Measurements from ENCODE around the gene GTPBP1. TPM values are rescaled to one million over a fixed set of nuclear protein-coding genes. Genes with fewer than 3 reads are reported as not detected.

The GTPBP1 gene
- total and polyA plus RNA-seq, 4 donors, result 10.5 to 59.2 (median 35.5) TPM

- intact Hi-C loops (cut with DNase I), result loop anchor here (10.0 kb wide), 2 partner anchors 163 to 363 kb away; no protein-coding TSS in a partner anchor
- WGBS, 2 donors, result 72 to 73% methylated on average over 20 of the region's 20 CpGs
- H3K4me1 ChIP-seq (ENCODE audit: control insufficient read depth in 1 of 2, insufficient read depth in 2 of 2, low read length in 2 of 2), result no peaks in the 10 kb centered on the region
- DNase-seq, result no peak
- no peak overlapping the region for H3K4me3 ChIP-seq (ENCODE audit: low read length in 2 of 2)
- no peak for ATAC-seq (ENCODE audit: low FRiP score)
- no peaks in the 10 kb centered on the region for H3K9me3 ChIP-seq (ENCODE audit: control insufficient read depth, low read length)
- H3K27ac ChIP-seq (ENCODE audit: low read depth in 1 of 2, low read length in 2 of 2), result no peak overlapping the region
- no peaks in the 10 kb centered on the region for H3K36me3 ChIP-seq (ENCODE audit: control insufficient read depth in 1 of 2, insufficient read depth in 2 of 2, low read length in 1 of 2)
- no peaks in the 10 kb centered on the region for H3K27me3 ChIP-seq (ENCODE audit: control insufficient read depth in 1 of 2, insufficient read depth in 2 of 2, low read length in 1 of 2)
Measured at GRCh38 chr22:38761202-38762162, 55.7 kb downstream of the GTPBP1 start.

GRCh38 chr22:38762551-38762983 lies 56.8 kb downstream of the GTPBP1 start:
- no peaks in the 10 kb centered on the region for H3K36me3 ChIP-seq (ENCODE audit: control insufficient read depth in 1 of 2, insufficient read depth in 2 of 2, low read length in 1 of 2)
- 85% methylated on average over 11 of the region's 11 CpGs for WGBS, 2 donors
- no peak overlapping the region for H3K4me3 ChIP-seq (ENCODE audit: low read length in 2 of 2)
- ATAC-seq (ENCODE audit: low FRiP score) (no peak), DNase-seq (no peak)
- no peaks in the 10 kb centered on the region for H3K27me3 ChIP-seq (ENCODE audit: control insufficient read depth in 1 of 2, insufficient read depth in 2 of 2, low read length in 1 of 2)
- H3K4me1 ChIP-seq (ENCODE audit: control insufficient read depth in 1 of 2, insufficient read depth in 2 of 2, low read length in 2 of 2), result no peaks in the 10 kb centered on the region
- H3K9me3 ChIP-seq (ENCODE audit: control insufficient read depth, low read length), result no peaks in the 10 kb centered on the region
- intact Hi-C loops (cut with DNase I), result loop anchor here (10.0 kb wide), 2 partner anchors 162 to 362 kb away; no protein-coding TSS in a partner anchor
- no peak overlapping the region for H3K27ac ChIP-seq (ENCODE audit: low read depth in 1 of 2, low read length in 2 of 2)

- H3K4me1 ChIP-seq (ENCODE audit: control insufficient read depth in 1 of 2, insufficient read depth in 2 of 2, low read length in 2 of 2), result no peaks in the 10 kb centered on the region
- ATAC-seq (ENCODE audit: low FRiP score), result no peak
- H3K9me3 ChIP-seq (ENCODE audit: control insufficient read depth, low read length), result no peaks in the 10 kb centered on the region
- no peaks in the 10 kb centered on the region for H3K27me3 ChIP-seq (ENCODE audit: control insufficient read depth in 1 of 2, insufficient read depth in 2 of 2, low read length in 1 of 2)
- intact Hi-C loops (cut with DNase I), result loop anchor here (5.0 to 10.0 kb wide), 5 partner anchors 76 to 359 kb away; partner anchors contain the start of gene NPTXR (in 1 of the 2)
- H3K36me3 ChIP-seq (ENCODE audit: control insufficient read depth in 1 of 2, insufficient read depth in 2 of 2, low read length in 1 of 2), result no peaks in the 10 kb centered on the region
- H3K27ac ChIP-seq (ENCODE audit: low read depth in 1 of 2, low read length in 2 of 2), result no peak overlapping the region
- no peak overlapping the region for H3K4me3 ChIP-seq (ENCODE audit: low read length in 2 of 2)
- no peak for DNase-seq
- 51% methylated on average over 14 of the region's 14 CpGs for WGBS, 2 donors
Measured at GRCh38 chr22:38766076-38766777, 60.5 kb downstream of the GTPBP1 start.

GRCh38 chr22:38767313-38767712 lies 61.6 kb downstream of the GTPBP1 start:
- no peak for ATAC-seq (ENCODE audit: low FRiP score)
- intact Hi-C loops (cut with DNase I), result loop anchor here (5.0 to 10.0 kb wide), 5 partner anchors 75 to 357 kb away; partner anchors contain the start of gene NPTXR (in 1 of the 2)
- WGBS, 2 donors, result 87 to 88% methylated on average over 9 of the region's 9 CpGs

GRCh38 chr22:38768036-38768435 lies 62.3 kb downstream of the GTPBP1 start:
- DNase-seq, result no peak
- Histone ChIP-seq H3K36me3 (ENCODE audit: control insufficient read depth in 1 of 2, insufficient read depth in 2 of 2, low read length in 1 of 2) (no peaks in the 10 kb centered on the region), H3K27me3 (ENCODE audit: control insufficient read depth in 1 of 2, insufficient read depth in 2 of 2, low read length in 1 of 2) (no peaks in the 10 kb centered on the region), H3K27ac (ENCODE audit: low read depth in 1 of 2, low read length in 2 of 2) (no peak overlapping the region), H3K9me3 (ENCODE audit: control insufficient read depth, low read length) (no peaks in the 10 kb centered on the region), H3K4me3 (ENCODE audit: low read length in 2 of 2) (no peak overlapping the region), H3K4me1 (ENCODE audit: control insufficient read depth in 1 of 2, insufficient read depth in 2 of 2, low read length in 2 of 2) (no peaks in the 10 kb centered on the region)
- no peak for ATAC-seq (ENCODE audit: low FRiP score)
- 93 to 97% methylated on average over 11 of the region's 11 CpGs for WGBS, 2 donors
- intact Hi-C loops (cut with DNase I), result loop anchor here (5.0 to 10.0 kb wide), 5 partner anchors 74 to 357 kb away; partner anchors contain the start of gene NPTXR (in 1 of the 2)

More at GRCh38 chr22:38767313-38767712, 61.6 kb downstream of the GTPBP1 start:
- Histone ChIP-seq H3K4me1 (ENCODE audit: control insufficient read depth in 1 of 2, insufficient read depth in 2 of 2, low read length in 2 of 2) (no peaks in the 10 kb centered on the region), H3K27me3 (ENCODE audit: control insufficient read depth in 1 of 2, insufficient read depth in 2 of 2, low read length in 1 of 2) (no peaks in the 10 kb centered on the region), H3K36me3 (ENCODE audit: control insufficient read depth in 1 of 2, insufficient read depth in 2 of 2, low read length in 1 of 2) (no peaks in the 10 kb centered on the region), H3K4me3 (ENCODE audit: low read length in 2 of 2) (no peak overlapping the region), H3K9me3 (ENCODE audit: control insufficient read depth, low read length) (no peaks in the 10 kb centered on the region), H3K27ac (ENCODE audit: low read depth in 1 of 2, low read length in 2 of 2) (no peak overlapping the region)
- no peak for DNase-seq

GRCh38 chr22:38770257-38770949 lies 64.7 kb downstream of the GTPBP1 start:
- Histone ChIP-seq H3K27ac (ENCODE audit: low read depth in 1 of 2, low read length in 2 of 2) (no peak overlapping the region), H3K4me1 (ENCODE audit: control insufficient read depth in 1 of 2, insufficient read depth in 2 of 2, low read length in 2 of 2) (no peaks in the 10 kb centered on the region), H3K27me3 (ENCODE audit: control insufficient read depth in 1 of 2, insufficient read depth in 2 of 2, low read length in 1 of 2) (no peaks in the 10 kb centered on the region), H3K4me3 (ENCODE audit: low read length in 2 of 2) (no peak overlapping the region), H3K9me3 (ENCODE audit: control insufficient read depth, low read length) (no peaks in the 10 kb centered on the region), H3K36me3 (ENCODE audit: control insufficient read depth in 1 of 2, insufficient read depth in 2 of 2, low read length in 1 of 2) (no peaks in the 10 kb centered on the region)
- 89 to 91% methylated on average over 16 of the region's 16 CpGs for WGBS, 2 donors
- DNase-seq (no peak), ATAC-seq (ENCODE audit: low FRiP score) (no peak)
- intact Hi-C loops (cut with DNase I), result loop anchor here in 1 of 2 donors (5.0 to 10.0 kb wide), 3 partner anchors 72 to 354 kb away; partner anchors contain the start of gene NPTXR

- intact Hi-C loops (cut with DNase I), result loop anchor here in 1 of 2 donors (5.0 to 10.0 kb wide), 3 partner anchors 70 to 352 kb away; partner anchors contain the start of gene NPTXR
- no peak overlapping the region for H3K27ac ChIP-seq (ENCODE audit: low read depth in 1 of 2, low read length in 2 of 2)
Measured at GRCh38 chr22:38772623-38772873, 66.8 kb downstream of the GTPBP1 start.

GRCh38 chr22:38773363-38773946 lies 67.7 kb downstream of the GTPBP1 start:
- no peaks in the 10 kb centered on the region for H3K27me3 ChIP-seq (ENCODE audit: control insufficient read depth in 1 of 2, insufficient read depth in 2 of 2, low read length in 1 of 2)
- H3K36me3 ChIP-seq (ENCODE audit: control insufficient read depth in 1 of 2, insufficient read depth in 2 of 2, low read length in 1 of 2), result no peaks in the 10 kb centered on the region
- H3K4me3 ChIP-seq (ENCODE audit: low read length in 2 of 2), result no peak overlapping the region
- intact Hi-C loops (cut with DNase I), result loop anchor here in 1 of 2 donors (5.0 to 10.0 kb wide), 3 partner anchors 69 to 351 kb away; partner anchors contain the start of gene NPTXR
- no peaks in the 10 kb centered on the region for H3K4me1 ChIP-seq (ENCODE audit: control insufficient read depth in 1 of 2, insufficient read depth in 2 of 2, low read length in 2 of 2)
- no peak overlapping the region for H3K27ac ChIP-seq (ENCODE audit: low read depth in 1 of 2, low read length in 2 of 2)
- no peak for DNase-seq
- ATAC-seq (ENCODE audit: low FRiP score), result no peak
- H3K9me3 ChIP-seq (ENCODE audit: control insufficient read depth, low read length), result no peaks in the 10 kb centered on the region
- WGBS, 2 donors, result 95 to 98% methylated on average over 4 of the region's 4 CpGs

More at GRCh38 chr22:38772623-38772873, 66.8 kb downstream of the GTPBP1 start:
- no peak overlapping the region for H3K4me3 ChIP-seq (ENCODE audit: low read length in 2 of 2)
- no peaks in the 10 kb centered on the region for H3K4me1 ChIP-seq (ENCODE audit: control insufficient read depth in 1 of 2, insufficient read depth in 2 of 2, low read length in 2 of 2)
- H3K9me3 ChIP-seq (ENCODE audit: control insufficient read depth, low read length), result no peaks in the 10 kb centered on the region
- WGBS, 2 donors, result 76 to 79% methylated on average over 8 of the region's 8 CpGs
- H3K36me3 ChIP-seq (ENCODE audit: control insufficient read depth in 1 of 2, insufficient read depth in 2 of 2, low read length in 1 of 2), result no peaks in the 10 kb centered on the region
- ATAC-seq (ENCODE audit: low FRiP score), result no peak
- H3K27me3 ChIP-seq (ENCODE audit: control insufficient read depth in 1 of 2, insufficient read depth in 2 of 2, low read length in 1 of 2), result no peaks in the 10 kb centered on the region
- DNase-seq, result no peak
